GM12878 (cell line): ENCODE measurements around the gene GRM1. TPM values are rescaled to one million over a fixed set of nuclear protein-coding genes. Genes with fewer than 3 reads are reported as not detected.

Source experiments
- ATAC-seq: fragments of 200-7000 bp; cut with Tn5 transposase; 3 replicates; pipeline ENCODE4 v1.9.1; 2020; ENCODE audit warnings: mild to moderate bottlenecking, moderate library complexity
- BruUV-seq: library from RNA; stranded (reverse); fragments of 400-500 nt; replicated peaks from 2 replicates; lab custom pipeline; 2021; lab: Mats Ljungman, UMichigan
- CTCF ChIA-PET: fragments of 300-600 bp; sonication (Branson Sonifier 250); formaldehyde crosslinking; extraction: SDS; loops from one replicate; lab custom pipeline; 2021; ENCODE audit warnings: inconsistent platforms; lab: Yijun Ruan, JAX
- POLR2A ChIA-PET: fragments of 350-600 bp; formaldehyde crosslinking; extraction: SDS; loops from one replicate; lab custom pipeline; 2021; ENCODE audit warnings: inconsistent platforms; lab: Charles Lee
- RAD21 ChIA-PET: fragments of 300-600 bp; sonication (Branson Sonifier 250); formaldehyde crosslinking; loops from one replicate; lab custom pipeline; 2023; ENCODE audit warnings: antibody characterized with exemption; ENCODE audit not compliant: unreplicated experiment; lab: Charles Lee
- SMC1A ChIA-PET: fragments of 300-600 bp; sonication (Branson Sonifier 250); formaldehyde crosslinking; loops from one replicate; lab custom pipeline; 2023; ENCODE audit not compliant: unreplicated experiment, uncharacterized antibody; lab: Charles Lee
- DNase-seq: peaks from one replicate; pipeline ENCODE4 v3.0.0-alpha.2; 2011; ENCODE audit warnings: low read depth, low spot score
- FAIRE-seq: peaks from 3 replicates; lab custom pipeline; 2011; peaks lifted over from hg19 to GRCh38; lab: Jason Lieb, UNC
- H2AFZ ChIP-seq: 2 replicates; pipeline ENCODE4 v1.6.0; 2011; ENCODE audit warnings: low read depth, low read length, control low read depth; ENCODE audit not compliant: control insufficient read depth
- H3K27ac ChIP-seq: 2 replicates; pipeline ENCODE4 v1.5.1; 2011; ENCODE audit warnings: control low read depth; ENCODE audit not compliant: control insufficient read depth, insufficient read depth
- H3K27me3 ChIP-seq, 2 experiments: replicated peaks in 1 of 2; 2 replicates each; pipeline versions ENCODE4 v1.6.0 to v1.6.1; 2011; ENCODE audit warnings: low read length in 1 of 2; ENCODE audit not compliant: control insufficient read depth in 2 of 2, insufficient read depth in 2 of 2
- H3K36me3 ChIP-seq, 2 experiments: 2 replicates each; pipeline ENCODE4 v1.5.1; 2011; ENCODE audit warnings: low read length in 1 of 2; ENCODE audit not compliant: control insufficient read depth in 2 of 2, insufficient read depth in 2 of 2
- H3K4me1 ChIP-seq: 2 replicates; pipeline ENCODE4 v1.6.1; 2011; ENCODE audit warnings: mild to moderate bottlenecking, low read length, moderate library complexity, mixed read lengths; ENCODE audit not compliant: control insufficient read depth, insufficient read depth
- H3K4me2 ChIP-seq: 2 replicates; pipeline ENCODE4 v1.6.0; 2011; ENCODE audit warnings: control low read depth; ENCODE audit not compliant: control insufficient read depth, insufficient read depth
- H3K4me3 ChIP-seq: fragments of 200-600 bp; sonication (generic); 2 replicates; pipeline ENCODE4 v1.5.1; 2016
- H3K79me2 ChIP-seq: 2 replicates; pipeline ENCODE4 v1.6.0; 2011; ENCODE audit warnings: low read length; ENCODE audit not compliant: control insufficient read depth, insufficient read depth
- H3K9ac ChIP-seq: 2 replicates; pipeline ENCODE4 v1.8.0; 2011; ENCODE audit warnings: low read length, control low read depth, mixed read lengths; ENCODE audit not compliant: control insufficient read depth, insufficient read depth
- H3K9me3 ChIP-seq: replicated peaks from 3 replicates; pipeline ENCODE4 v1.5.1; 2011; ENCODE audit warnings: mild to moderate bottlenecking, low read length; ENCODE audit not compliant: control insufficient read depth, insufficient read depth
- H4K20me1 ChIP-seq: 2 replicates; pipeline ENCODE4 v1.6.0; 2011; ENCODE audit not compliant: control insufficient read depth, insufficient read depth
- ATF7 ChIP-seq: fragments of 450-650 bp; IDR thresholded peaks from 2 replicates; pipeline ENCODE4 v1.6.1; 2016; ENCODE audit warnings: low read depth, mild to moderate bottlenecking
- BCL3 ChIP-seq: IDR thresholded peaks from 2 replicates; pipeline ENCODE4 v1.6.1; 2011; ENCODE audit warnings: borderline replicate concordance, low read depth, mild to moderate bottlenecking, moderate library complexity, low read length; ENCODE audit not compliant: insufficient read depth, poor library complexity, severe bottlenecking
- BCLAF1 ChIP-seq: fragments of 450-650 bp; IDR thresholded peaks from 2 replicates; pipeline ENCODE4 v1.6.1; 2017; ENCODE audit warnings: antibody characterized with exemption, mild to moderate bottlenecking, moderate library complexity
- CHD2 ChIP-seq: IDR thresholded peaks from 2 replicates; pipeline ENCODE4 v1.6.1; 2011; ENCODE audit warnings: low read depth, low read length, improper control_type of control experiment, borderline replicate concordance
- EZH2 ChIP-seq: IDR thresholded peaks from 2 replicates; pipeline ENCODE4 v1.6.1; 2012; ENCODE audit warnings: low read depth, mild to moderate bottlenecking, control low read depth, inconsistent platforms, low read length, borderline replicate concordance; ENCODE audit not compliant: control insufficient read depth
- HDGF ChIP-seq: fragments of 450-650 bp; IDR thresholded peaks from 2 replicates; pipeline ENCODE4 v1.6.1; 2016; ENCODE audit warnings: antibody characterized with exemption
- IRF4 ChIP-seq: IDR thresholded peaks from 2 replicates; pipeline ENCODE4 v1.6.1; 2011; ENCODE audit warnings: low read depth, low read length
- MTA2 ChIP-seq: fragments of 450-650 bp; IDR thresholded peaks from 2 replicates; pipeline ENCODE4 v1.6.1; 2016; ENCODE audit warnings: low read depth, mild to moderate bottlenecking, moderate library complexity
- MYC ChIP-seq: IDR thresholded peaks from 2 replicates; pipeline ENCODE4 v1.6.1; 2011; ENCODE audit warnings: mild to moderate bottlenecking, low read length, moderate library complexity, inconsistent platforms; ENCODE audit not compliant: insufficient read depth, insufficient replicate concordance, insufficient read length, severe bottlenecking
- SKIL ChIP-seq: fragments of 450-650 bp; IDR thresholded peaks from 2 replicates; pipeline ENCODE4 v1.6.1; 2017; ENCODE audit warnings: mild to moderate bottlenecking, low read depth, inconsistent platforms; ENCODE audit not compliant: poor library complexity, severe bottlenecking
- SREBF2 ChIP-seq: IDR thresholded peaks from 2 replicates; pipeline ENCODE4 v1.6.1; 2012; ENCODE audit warnings: mild to moderate bottlenecking, low read length
- TCF3 ChIP-seq: IDR thresholded peaks from 2 replicates; pipeline ENCODE4 v1.6.1; 2012; ENCODE audit warnings: low read depth, mild to moderate bottlenecking, low read length, borderline replicate concordance; ENCODE audit not compliant: insufficient read depth
- ZNF24 ChIP-seq: fragments of 450-650 bp; IDR thresholded peaks from 2 replicates; pipeline ENCODE4 v1.6.1; 2017; ENCODE audit warnings: antibody characterized with exemption, mild to moderate bottlenecking
- ZNF622 ChIP-seq: fragments of 450-650 bp; IDR thresholded peaks from 2 replicates; pipeline ENCODE4 v1.6.1; 2017; ENCODE audit warnings: mild to moderate bottlenecking, inconsistent platforms
- WGBS: methylation state at CpG from one replicate; pipeline ENCODE4 v1.1.6; 2016; ENCODE audit warnings: low lambda C conversion rate; ENCODE audit not compliant: insufficient replicate concordance, insufficient coverage; ENCODE audit errors: missing lambda C conversion rate; 5-methylcytosine and 5-hydroxymethylcytosine counted together
- in situ Hi-C: fragments of 300-500 bp; cut with MboI; formaldehyde crosslinking; loops from 9 replicates; pipeline ENCODE4 v1.14.3; 2018; ENCODE audit warnings: mixed read lengths
- intact Hi-C: fragments of 100-400 bp; cut with micrococcal nuclease; formaldehyde crosslinking; loops from one replicate; pipeline ENCODE4 v1.14.2; 2022; ENCODE audit not compliant: unreplicated experiment
- polyA plus RNA-seq, 11 experiments: library from polyadenylated mRNA; depleted of rRNA in 4 of 11; unstranded in 6 of 11; stranded (reverse) in 5 of 11; fragments of >200 nt; fragmentation: Nextera tagmentation in 4 of 11; fragmentation: Illumina TruSeq in 1 of 11; extraction: Ambion mirVana in 4 of 11; extraction: Trizol in 1 of 11; gene quantifications; 1 replicate in 1 of 11; 2 replicates in 10 of 11; pipeline versions ENCODE4 v1.2.1 to v1.2.3, GENCODE V29; 2011 to 2016; ENCODE audit warnings: inconsistent platforms in 2 of 11, missing spikeins in 2 of 11, low read depth in 1 of 11
- total RNA-seq, 4 experiments: library from RNA; depleted of rRNA in 3 of 4; stranded (reverse); fragments of >200 nt in 3 of 4; fragmentation: Illumina TruSeq in 1 of 4; extraction: Trizol in 1 of 4; gene quantifications; 2 replicates each; pipeline versions ENCODE4 v1.2.1 to v1.2.3, GENCODE V29; 2013 to 2021

GRM1 gene
- total and polyA plus RNA-seq, 10 of the 15 experiments (the other 5 are each of a cell fraction or from before 2014, with no cell fraction given) = 0.04 TPM; not detected in 9

- Histone ChIP-seq H3K27ac (no peak overlapping the region), H3K79me2 (no peaks in the 10 kb centered on the region), H3K9ac (no peak overlapping the region), H2AFZ (no peak overlapping the region), H3K4me3 (no peak overlapping the region), H3K27me3 (no peaks in the 10 kb centered on the region; a peak in 1 of 4 replicates), H3K9me3 (no peaks in the 10 kb centered on the region), H3K36me3 (no peaks in the 10 kb centered on the region), H4K20me1 (no peaks in the 10 kb centered on the region), H3K4me1 (no peaks in the 10 kb centered on the region), H3K4me2 (no peak overlapping the region)
- ATAC-seq = no peak
- whole genome bisulfite sequencing = 26% methylated on average over 15 of the region's 15 CpGs
- no TSS peak for BruUV-seq
- FAIRE-seq = no peak
- POLR2A ChIA-PET = no interaction called here
- RAD21 ChIA-PET = no interaction called here
- intact Hi-C loops (no loop called here), in situ Hi-C loops (no loop called here)
- DNase-seq = no peak
- TF ChIP-seq BCL3 (no peak), SKIL (no peak), TCF3 (no peak), ATF7 (no peak), HDGF (no peak), EZH2 (no peak), SREBF2 (no peak), BCLAF1 (no peak), ZNF622 (no peak), MYC (no peak), ZNF24 (no peak), CHD2 (no peak), IRF4 (no peak), MTA2 (no peak)
- SMC1A ChIA-PET = no interaction called here
- CTCF ChIA-PET = interaction anchor here (0.6 kb wide), 1 partner anchor 392 kb away, joined by 3 read pairs; no protein-coding TSS in a partner anchor
Measured at GRCh38 chr6:146434732-146435390, 406.0 kb downstream of the GRM1 start.
